ENCODE measurements around the gene TBC1D7. TPM values are rescaled to one million over a fixed set of nuclear protein-coding genes. Genes with fewer than 3 reads are reported as not detected.

TBC1D7 gene
- total RNA-seq, 4 donors from 2014 or later: 4.4 to 23.6 (median 12.5) TPM; not detected in 1

DNA sequence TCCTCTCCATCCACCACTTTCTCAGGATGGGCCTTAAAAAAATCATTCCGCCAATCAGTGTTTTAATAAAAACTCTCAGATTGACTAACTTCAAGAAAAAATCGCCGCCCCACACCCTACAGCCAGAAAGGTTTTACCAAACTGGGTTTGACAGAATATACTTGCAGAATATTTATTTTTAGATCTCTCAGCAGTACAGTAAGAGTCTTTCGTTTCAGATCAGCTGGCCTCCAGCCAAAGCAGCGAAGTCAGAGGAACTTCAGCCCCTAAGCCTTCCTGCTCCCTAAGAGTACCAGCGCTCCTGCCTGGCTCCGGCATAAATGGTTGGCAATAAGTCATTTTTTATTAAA, 24.7 kb downstream of the TBC1D7 start:
- Histone ChIP-seq H3K9me3 (no peaks in the 10 kb centered on the region), H3K36me3 (no peaks in the 10 kb centered on the region), H3K27ac (peak overlapping the region; percentile 50 to 66), H3K27me3 (no peaks in the 10 kb centered on the region), H3K4me1 (no peaks in the 10 kb centered on the region), H3K4me3 (no peak overlapping the region)
- peak; percentile 45 to 50 for DNase-seq
- no peak for TF ChIP-seq POLR2A (IDR thresholded peaks at IDR 0.05)
- TF ChIP-seq, protein P1, sequence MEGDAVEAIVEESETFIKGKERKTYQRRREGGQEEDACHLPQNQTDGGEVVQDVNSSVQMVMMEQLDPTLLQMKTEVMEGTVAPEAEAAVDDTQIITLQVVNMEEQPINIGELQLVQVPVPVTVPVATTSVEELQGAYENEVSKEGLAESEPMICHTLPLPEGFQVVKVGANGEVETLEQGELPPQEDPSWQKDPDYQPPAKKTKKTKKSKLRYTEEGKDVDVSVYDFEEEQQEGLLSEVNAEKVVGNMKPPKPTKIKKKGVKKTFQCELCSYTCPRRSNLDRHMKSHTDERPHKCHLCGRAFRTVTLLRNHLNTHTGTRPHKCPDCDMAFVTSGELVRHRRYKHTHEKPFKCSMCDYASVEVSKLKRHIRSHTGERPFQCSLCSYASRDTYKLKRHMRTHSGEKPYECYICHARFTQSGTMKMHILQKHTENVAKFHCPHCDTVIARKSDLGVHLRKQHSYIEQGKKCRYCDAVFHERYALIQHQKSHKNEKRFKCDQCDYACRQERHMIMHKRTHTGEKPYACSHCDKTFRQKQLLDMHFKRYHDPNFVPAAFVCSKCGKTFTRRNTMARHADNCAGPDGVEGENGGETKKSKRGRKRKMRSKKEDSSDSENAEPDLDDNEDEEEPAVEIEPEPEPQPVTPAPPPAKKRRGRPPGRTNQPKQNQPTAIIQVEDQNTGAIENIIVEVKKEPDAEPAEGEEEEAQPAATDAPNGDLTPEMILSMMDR (IDR thresholded peaks at IDR 0.05): no peak
- intact Hi-C loops (cut with DNase I; ENCODE audit: low total_unique reads): no loop called here

DNA sequence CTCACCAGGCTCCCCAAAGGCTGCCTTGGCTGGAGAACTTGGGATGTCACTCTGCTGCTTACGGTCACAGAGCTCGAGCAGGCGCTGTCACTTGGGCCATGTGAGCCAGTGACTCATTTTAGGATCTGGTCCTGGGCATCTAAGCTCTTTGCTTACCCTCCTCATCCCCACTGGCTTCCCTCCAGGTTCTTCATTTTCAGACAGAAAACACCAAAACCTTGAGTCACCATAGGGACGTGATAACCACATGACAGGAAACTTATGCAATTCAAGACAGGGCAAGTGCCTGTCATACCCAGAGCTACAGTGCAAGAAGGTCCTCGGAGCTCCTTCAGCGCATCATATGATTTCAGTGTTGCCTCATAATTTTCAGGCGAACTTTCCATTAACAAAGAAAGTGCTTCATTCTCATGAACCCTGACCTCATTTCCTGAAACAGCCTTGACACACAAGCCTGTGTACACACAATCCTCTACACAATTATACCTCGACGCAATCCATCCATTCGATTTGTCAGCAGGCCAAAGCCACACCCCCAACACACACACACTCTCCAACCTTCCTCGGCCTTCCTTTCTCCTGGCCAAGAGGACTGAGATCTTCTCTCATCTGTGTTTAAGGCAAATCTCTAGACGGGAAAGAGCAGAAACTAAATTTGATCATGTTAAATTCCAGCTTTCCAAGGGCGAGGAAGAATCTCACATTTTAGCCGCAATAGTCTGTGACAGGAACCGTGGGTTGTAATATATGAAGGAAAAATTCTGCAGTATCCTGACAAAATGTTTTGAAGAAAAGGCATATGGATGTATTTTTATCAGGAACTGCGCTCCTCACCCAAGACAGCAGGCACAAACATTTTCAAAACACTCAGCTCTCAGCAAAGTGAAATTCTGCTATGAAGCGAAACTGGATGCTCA, 25.3 kb downstream of the TBC1D7 start:
- TF ChIP-seq, protein P1 (IDR thresholded peaks at IDR 0.05): no peak
- no peak for TF ChIP-seq POLR2A (IDR thresholded peaks at IDR 0.05)
- no peaks in the 10 kb centered on the region for H3K9me3 ChIP-seq
- intact Hi-C loops (cut with DNase I; ENCODE audit: low total_unique reads): no loop called here
- DNase-seq: peak in 1 of 2 donors; percentile 49
- H3K4me3 ChIP-seq: no peak overlapping the region
- no peaks in the 10 kb centered on the region for H3K4me1 ChIP-seq
- no peaks in the 10 kb centered on the region for H3K27me3 ChIP-seq
- H3K36me3 ChIP-seq: no peaks in the 10 kb centered on the region
- H3K27ac ChIP-seq: peak overlapping the region; percentile 50 to 66

DNA sequence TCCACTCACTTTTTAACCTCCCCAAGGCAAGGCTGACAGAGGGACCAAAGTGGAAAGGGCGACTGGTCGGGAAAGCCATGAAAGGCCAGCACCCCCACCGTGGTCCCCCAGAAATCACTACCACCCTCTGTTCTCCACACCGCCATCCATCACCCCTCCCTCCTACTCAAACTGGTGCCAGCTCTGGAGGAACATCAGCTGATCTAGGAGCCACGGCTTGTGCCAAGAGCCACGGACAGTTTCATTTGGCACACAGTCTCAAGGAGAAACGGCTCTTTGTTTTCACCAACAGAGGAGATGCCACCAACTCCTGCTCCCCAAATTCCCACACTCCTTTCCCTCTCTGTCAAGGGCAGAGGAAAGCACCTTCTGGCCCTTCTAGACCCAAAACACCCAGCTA, 26.0 kb downstream of the TBC1D7 start:
- no peak overlapping the region for H3K27ac ChIP-seq
- no peaks in the 10 kb centered on the region for H3K4me1 ChIP-seq
- no peaks in the 10 kb centered on the region for H3K9me3 ChIP-seq
- DNase-seq: no peak
- intact Hi-C loops (cut with DNase I; ENCODE audit: low total_unique reads): no loop called here
- TF ChIP-seq POLR2A (IDR thresholded peaks at IDR 0.05): no peak
- TF ChIP-seq, protein P1 (IDR thresholded peaks at IDR 0.05): no peak
- no peaks in the 10 kb centered on the region for H3K36me3 ChIP-seq
- H3K27me3 ChIP-seq: no peaks in the 10 kb centered on the region
- H3K4me3 ChIP-seq: no peak overlapping the region

DNA sequence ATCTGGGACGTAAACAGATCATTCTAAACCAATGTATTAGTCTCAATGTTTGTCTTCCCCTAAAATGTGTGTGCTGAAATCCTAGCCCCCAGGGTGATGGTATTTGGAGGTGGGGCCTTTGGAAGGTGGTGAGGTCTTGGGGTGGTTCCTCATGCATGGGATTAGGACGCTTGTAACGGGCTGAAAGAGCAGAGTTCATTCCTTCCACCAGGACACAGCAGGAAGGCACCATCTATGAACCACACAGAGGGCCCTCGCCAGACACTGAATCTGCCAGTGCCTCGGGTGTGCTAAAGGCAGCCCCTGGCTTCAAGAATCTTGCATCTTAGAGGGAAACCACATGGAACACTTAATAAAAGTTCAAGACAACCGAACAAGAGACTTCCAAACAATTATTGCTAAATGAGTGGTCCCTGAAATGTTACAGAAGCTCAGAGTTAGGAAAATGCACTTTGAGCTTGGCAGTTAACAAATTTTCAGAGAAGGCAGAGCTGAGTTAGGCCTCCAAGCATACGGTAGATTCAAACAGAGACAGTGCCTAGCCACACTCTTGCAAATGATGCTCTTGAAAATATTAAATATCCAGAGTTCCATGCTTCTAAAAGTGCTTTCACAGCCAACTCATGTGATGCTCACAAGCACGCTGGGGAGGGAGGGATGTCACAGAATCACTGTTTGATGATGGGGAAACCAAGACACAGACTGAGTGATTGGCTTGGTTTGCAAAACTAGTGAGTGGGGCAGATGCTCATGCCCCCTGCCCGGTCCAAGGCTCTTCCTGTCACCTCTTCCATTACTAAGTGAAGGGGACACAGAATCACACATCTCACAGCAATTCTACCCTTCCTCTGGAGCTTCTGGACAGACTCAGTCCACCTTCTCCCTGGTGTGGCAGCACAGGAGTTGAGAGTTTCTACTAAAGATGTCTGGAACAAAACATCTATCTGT, 27.4 kb downstream of the TBC1D7 start:
- no peak for DNase-seq
- intact Hi-C loops (cut with DNase I; ENCODE audit: low total_unique reads): no loop called here
- Histone ChIP-seq H3K27me3 (no peaks in the 10 kb centered on the region), H3K4me1 (no peaks in the 10 kb centered on the region), H3K4me3 (no peak overlapping the region), H3K36me3 (no peaks in the 10 kb centered on the region), H3K9me3 (no peaks in the 10 kb centered on the region), H3K27ac (no peak overlapping the region)
- TF ChIP-seq, protein P1 (IDR thresholded peaks at IDR 0.05): no peak
- TF ChIP-seq POLR2A (IDR thresholded peaks at IDR 0.05): no peak

Data from uterus (tissue), 4 donors.